GM19351 (cell line): ENCODE results near the gene CBLIF.
"Not testable (repeated sequence)": the region's sequence is repeated elsewhere in the genome, so short reads cannot be mapped to it uniquely, and the experiment has no call there.

ENCODE experiments used
- ATAC-seq: cut with Tn5 transposase; IDR thresholded peaks from one replicate; pipeline ENCODE4 v1.9.1; 2021; ENCODE audit warnings: mild to moderate bottlenecking, moderate library complexity; ENCODE audit not compliant: unreplicated experiment

Gene CBLIF

GRCh38 chr11:59801160-59801706 is 44.1 kb downstream of the CBLIF start:
- no peak for ATAC-seq

- no peak for ATAC-seq
These were observed 44.8 kb downstream of the CBLIF start for GRCh38 chr11:59800390-59801025.

- ATAC-seq, result no peak
These were observed 50.9 kb downstream of the CBLIF start for GRCh38 chr11:59794417-59794816.

DNA sequence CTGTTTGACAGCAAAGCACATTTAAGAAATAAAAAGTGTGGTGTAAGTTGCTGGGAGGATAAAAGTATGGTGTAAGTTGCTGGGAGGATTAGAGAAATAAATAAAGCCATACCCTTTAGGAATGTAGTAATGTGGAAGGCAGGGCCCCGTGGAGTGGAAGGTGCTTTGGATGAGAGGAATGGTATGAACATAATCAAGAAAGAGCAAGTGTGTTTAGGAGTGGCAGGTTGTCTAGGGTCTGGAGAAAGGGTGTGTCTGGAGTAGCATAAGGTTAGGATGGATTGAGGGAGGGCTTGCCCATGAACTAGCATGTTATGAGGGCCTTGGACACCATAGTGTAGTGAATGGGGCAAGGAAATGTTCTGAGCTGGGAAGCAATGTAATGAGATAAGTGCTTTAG is 52.8 kb downstream of the CBLIF start:
- ATAC-seq, result no peak

- no peak for ATAC-seq
These were observed 53.7 kb downstream of the CBLIF start for GRCh38 chr11:59791639-59792038.

GRCh38 chr11:59787816-59788215 is 57.5 kb downstream of the CBLIF start:
- no peak for ATAC-seq

DNA sequence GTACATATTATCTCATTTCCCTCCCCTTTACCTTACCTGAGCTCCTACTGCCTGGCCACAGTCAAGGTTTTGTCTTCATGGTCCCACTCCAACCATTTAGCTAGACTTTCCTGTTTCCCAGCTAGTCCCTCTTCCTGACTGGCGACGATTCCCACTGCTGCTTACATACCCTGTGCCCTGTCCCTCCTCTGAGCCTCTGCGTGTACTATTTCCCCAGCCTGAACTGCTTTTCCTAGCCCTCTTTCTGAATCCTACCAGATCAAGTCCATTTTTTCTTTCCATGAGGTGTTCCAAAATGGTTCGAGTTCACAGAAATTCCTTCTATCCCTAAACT is 58.1 kb downstream of the CBLIF start:
- ATAC-seq, result no peak

DNA sequence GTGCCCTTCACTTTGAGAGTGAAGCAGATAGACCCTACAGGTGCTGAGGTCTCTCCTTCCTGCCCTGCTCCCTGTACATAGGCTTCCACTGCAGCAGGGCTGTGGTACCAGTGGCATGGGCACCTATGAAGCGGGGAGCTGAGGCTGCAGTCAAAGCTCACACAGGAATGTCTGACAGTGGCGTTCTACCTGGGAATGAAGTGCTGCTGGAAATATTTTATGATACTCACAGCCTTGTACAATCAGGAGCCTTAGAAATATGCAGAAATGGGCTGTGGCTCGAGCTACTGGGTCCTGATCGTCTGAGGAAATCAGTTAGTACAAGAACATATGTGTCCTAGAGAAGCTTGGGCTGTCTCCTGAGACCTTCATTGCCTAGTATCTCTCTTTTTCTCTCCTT is 59.5 kb downstream of the CBLIF start:
- ATAC-seq, result no peak

GRCh38 chr11:59784441-59784840 is 60.9 kb downstream of the CBLIF start:
- not testable (repeated sequence) for ATAC-seq

DNA sequence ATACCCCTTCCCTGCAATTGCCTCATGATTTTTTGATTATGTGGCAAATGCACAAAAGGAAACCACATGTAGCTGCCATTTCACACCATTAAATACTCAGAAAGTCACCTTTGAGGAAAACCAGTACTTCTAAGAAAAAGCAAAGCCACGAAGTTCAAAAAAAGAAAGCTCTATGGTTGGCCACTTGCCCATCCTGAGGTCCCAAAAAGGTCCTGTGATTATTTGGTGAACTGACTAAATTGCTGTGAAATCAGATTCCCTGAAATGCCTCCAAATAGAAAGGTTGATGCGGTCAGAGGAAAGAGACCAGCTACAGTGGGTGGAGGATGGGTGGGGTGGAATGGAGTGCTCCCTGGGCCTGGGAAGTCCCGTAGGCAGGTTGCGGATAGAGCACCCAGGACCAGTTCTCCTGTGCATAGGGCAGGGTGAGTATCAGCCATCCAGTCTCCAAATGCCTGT is 61.6 kb downstream of the CBLIF start:
- ATAC-seq, result no peak

GRCh38 chr11:59782080-59782479 is 63.2 kb downstream of the CBLIF start:
- ATAC-seq, result no peak

DNA sequence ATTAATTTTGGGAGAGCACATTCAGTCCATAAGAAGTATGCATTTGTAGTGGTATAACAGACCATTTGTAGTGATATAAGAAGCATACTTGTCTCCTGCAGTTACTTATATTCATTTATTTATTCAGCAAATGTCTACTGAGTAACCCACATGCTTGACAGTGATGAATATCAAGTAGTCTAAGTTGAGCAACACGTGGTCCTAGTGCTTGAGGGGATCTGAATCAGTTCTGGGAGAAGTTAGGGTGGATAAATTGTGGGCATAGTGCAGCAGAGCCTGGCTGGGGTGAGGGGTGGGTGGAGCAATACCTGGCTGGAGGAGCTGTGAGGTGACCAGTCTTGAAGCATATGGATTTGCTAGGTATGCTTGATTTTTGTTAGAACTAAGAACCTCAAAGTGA is 65.8 kb downstream of the CBLIF start:
- no peak for ATAC-seq
